Fibroblast of mammary gland (primary cell): Measurements from ENCODE around the gene GLIS1.

Source experiments
- DNase-seq: peaks from one replicate; pipeline ENCODE4 v3.0.0-alpha.2; 2010; ENCODE audit warnings: low read depth
- H3K4me3 ChIP-seq: 2 replicates; pipeline ENCODE4 v1.5.1; 2011; ENCODE audit warnings: low read depth, mild to moderate bottlenecking, low read length, moderate library complexity; ENCODE audit not compliant: control insufficient read depth
- CTCF ChIP-seq: conservative IDR thresholded peaks from 2 replicates; pipeline ENCODE4 v1.5.1; 2011; ENCODE audit warnings: low read depth, low read length, inconsistent platforms; ENCODE audit not compliant: control insufficient read depth, insufficient read depth

Gene GLIS1

DNA sequence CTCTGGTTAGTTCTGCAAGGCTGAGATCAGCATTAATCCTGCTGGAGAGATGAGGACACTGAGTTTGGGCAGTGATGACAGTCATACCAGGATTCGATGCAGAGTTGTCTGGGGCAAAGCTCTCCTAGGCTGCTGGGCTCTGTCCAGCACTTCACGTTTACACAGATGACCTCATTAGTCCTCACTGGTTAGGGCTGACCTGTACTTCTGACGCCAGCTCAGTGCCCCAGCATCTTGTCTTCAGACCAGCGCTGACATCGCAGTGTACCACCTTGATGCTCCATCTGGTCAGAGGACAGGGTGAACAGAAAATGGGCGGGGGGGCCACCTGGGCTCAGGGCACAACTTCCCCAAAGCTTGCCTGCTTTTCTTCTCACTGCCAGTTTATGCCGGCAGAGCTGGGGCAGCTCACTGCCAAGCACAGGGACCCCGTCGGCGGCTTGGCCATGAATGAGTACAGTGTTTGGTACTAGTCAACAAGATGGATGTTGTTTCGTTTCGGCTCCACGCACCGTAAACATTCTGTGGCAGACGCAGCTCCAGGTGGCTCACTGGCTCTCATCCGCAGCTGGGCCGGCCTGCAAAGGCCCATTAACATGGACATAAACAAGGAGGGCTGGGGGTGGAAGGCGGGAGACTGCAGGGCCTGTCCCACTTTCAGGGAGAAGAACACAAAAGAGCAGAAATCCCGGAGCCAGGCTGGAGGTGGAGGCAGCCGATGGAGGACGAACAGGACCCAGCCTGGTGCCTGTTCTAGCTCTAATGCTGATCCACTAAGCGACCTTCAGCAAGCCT, 118.7 kb downstream of the GLIS1 start:
- H3K4me3 ChIP-seq, result no peak overlapping the region
- no peak for TF ChIP-seq CTCF
- peak; percentile 47 for DNase-seq

DNA sequence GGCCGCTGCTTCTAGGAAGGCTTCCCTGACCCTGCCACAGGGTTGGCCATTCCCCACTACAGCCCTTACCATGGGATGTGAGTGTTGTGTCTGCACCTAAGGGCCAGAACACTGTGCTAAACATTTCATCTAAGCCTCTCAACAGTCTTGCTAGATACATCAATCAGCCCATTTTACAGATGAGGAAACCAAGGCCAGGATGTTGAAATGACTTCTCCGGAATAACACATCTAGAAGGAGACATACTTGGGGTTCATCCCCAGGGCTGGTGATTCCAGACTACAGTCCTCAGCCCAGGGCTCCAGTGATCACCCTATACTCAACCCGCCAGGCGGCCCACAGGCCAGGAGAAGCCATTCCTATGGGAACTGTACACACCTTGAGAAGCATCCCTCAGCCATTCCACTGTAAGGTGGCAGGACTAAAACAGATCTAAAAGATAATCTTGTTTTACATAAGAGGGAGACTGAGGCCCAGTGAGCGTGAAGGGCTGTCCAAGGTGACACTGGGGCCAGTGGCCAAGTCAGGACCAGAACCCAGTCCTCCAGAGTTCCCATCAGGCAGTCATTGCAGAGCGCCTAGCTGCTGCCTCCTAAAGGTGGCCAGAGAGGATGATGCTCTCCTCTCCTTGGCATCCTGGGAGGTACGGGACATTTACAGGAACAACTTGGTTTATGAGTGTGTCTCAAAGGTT, 119.5 kb downstream of the GLIS1 start:
- no peak overlapping the region for H3K4me3 ChIP-seq
- TF ChIP-seq CTCF, result no peak
- DNase-seq, result no peak

DNA sequence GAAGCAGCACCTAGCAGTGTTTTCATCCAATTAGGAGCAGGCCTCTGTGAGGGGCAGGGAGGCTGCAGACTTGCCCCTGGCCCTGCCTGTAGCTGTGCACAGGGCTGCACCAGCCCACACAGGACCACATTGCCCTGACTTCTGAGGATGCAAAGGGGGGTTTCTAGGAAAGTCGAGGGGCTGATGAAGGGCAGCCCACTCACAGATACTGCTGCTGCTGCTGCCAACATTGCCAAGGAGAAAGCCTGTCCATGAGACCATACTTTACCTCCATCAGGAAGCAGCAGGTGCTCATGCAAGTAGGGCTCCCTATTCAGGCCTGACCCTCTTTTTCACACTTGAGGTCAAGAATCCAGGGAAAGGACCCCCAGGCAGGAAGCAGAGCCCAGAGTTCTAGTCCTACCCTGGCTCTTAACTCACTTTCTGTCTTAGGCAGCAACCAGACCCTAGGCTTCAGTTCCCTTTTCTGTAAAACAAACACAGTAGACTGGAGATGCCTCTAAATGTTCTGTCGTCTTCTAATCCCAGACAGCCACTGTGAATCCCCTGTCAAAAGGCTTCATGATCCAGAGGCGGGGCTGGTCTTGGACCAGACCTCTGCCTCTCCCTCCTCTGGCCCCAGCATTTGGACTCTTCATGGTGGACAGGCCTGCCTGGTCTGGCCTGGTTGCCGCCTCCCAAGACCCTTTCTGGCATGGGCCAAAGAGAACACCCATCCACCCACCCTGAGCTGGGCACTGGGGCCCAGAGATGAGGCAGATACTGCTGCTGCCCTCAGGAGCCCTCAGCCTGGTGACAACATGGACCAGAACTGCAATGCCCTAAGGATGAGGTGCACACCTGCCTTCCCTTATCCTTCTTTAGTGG, 120.2 kb downstream of the GLIS1 start:
- DNase-seq, result no peak
- TF ChIP-seq CTCF, result no peak

DNA sequence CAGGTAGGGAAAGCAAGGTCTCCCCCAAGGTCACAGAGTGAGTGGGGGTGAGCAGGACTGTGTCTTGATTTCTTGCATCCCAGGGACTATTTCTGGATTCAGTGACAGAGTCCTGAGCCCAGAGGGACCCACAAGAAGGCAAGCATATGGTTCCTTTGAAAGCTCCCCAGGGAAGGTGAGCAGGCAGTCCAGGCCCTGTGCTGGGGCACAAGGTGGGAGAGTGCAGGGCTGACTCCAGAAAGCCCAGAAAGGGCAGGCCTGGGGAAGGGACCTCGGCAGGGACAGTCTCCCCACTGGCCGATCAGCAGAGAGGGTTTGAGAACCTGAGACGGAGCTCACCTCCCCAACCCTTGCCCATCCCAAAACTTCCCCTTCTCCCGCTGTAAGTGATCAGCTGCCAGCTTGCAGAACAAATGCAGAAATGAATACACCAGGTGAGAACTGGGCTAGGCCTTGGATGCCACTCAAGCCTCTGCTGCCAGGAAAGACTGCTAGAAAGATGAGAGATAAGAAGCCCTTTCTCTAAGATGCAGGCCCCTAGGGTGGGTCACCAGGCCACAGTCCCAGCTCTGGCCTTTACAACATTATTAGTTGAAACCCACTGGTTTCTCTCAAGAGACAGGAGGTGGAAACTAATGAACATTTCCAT, 121.0 kb downstream of the GLIS1 start:
- DNase-seq, result no peak
- H3K4me3 ChIP-seq, result no peak overlapping the region
- no peak for TF ChIP-seq CTCF

More for the DNA sequence above, 120.2 kb downstream of the GLIS1 start:
- no peak overlapping the region for H3K4me3 ChIP-seq

- no peak for TF ChIP-seq CTCF
- DNase-seq, result peak; percentile 87
- no peak overlapping the region for H3K4me3 ChIP-seq
Measured at GRCh38 chr1:53617382-53617781, 121.6 kb downstream of the GLIS1 start.

DNA sequence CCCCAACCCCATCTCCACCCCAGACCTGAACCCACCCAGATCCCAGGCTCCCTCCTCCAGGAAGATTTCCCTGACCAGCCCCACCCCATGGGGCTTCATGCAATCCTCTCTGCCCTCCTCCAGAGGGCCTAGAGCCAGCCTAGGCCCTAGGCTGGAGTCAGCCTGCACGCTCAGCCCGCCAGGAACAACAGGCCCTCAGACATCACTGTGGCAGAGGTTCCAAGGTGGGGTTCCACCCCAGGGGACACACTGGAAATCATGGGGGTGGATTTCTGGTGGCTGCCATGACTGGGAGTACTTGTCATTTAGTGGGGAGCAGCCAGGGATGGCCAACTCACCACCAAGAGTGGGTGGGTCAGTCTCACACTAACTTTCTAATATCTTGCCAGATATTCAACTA, 122.0 kb downstream of the GLIS1 start:
- DNase-seq, result peak; percentile 35
- TF ChIP-seq CTCF, result peak; percentile 13
- no peak overlapping the region for H3K4me3 ChIP-seq
